NCI-H2196 treated with DMSO at 0.1 percent for 48 hours (cell line): ENCODE measurements around the gene RORC.
"Not testable (repeated sequence)": the region's sequence is repeated elsewhere in the genome, so short reads cannot be mapped to it uniquely, and the experiment has no call there.

Experiments
- DNase-seq: peaks from one replicate; lab custom pipeline; 2025; ENCODE audit not compliant: unreplicated experiment; lab: John Stamatoyannopoulos, UW

Gene RORC

DNA sequence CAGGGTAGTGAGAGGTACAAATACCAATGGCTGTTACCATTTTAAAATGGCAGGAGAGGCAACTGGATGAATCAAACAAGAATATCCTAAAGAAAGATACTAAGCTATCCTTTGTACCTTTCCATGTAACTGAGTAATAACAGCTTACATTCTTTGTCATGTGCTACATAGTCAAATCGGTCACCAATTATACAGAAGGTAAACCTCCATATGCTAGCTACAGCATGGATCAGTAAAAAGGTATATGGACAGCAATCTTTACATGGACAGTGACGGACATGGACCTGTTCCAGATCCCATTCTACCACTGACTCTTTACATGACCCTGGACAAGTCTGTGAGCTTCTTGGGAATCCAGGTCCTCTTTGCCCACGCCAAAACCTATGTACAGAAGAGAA, 54.9 kb downstream of the RORC start:
- no peak for DNase-seq

DNA sequence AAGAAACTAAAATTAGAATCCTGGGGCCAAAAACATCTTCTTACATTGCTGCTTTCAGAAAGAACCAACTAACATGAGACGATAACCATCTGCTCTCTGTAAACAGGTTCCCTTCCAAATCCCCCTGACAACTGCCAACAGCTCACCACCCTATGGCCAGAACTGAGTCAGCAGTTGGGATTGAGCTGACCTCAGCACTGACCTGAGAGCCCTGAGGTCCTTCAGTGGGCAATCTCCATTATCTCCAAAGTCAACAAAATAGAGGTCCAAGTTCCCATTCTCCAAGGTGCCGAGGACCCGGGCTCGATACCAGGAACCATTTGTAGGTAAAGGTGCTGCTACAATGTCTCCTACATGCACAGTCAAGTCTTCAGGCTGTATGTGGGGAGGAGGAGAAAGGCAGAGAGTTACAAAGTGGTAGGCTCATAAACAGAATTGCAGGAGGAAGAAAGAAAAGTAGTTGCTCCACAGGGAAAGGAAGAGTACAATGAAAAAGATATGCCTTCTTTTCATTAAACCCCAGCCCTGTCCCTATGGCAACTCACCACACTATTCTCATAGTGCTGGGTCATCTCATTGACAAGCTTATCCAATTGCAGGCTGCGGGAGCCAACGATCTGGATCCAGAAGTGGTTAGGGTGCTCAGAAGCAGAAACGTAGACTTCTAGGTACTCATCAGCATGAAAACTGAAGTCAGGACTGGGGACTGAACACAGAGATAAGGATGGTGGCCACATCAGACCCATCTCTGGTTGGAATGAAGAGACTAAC, 55.5 kb downstream of the RORC start:
- DNase-seq: no peak

DNA sequence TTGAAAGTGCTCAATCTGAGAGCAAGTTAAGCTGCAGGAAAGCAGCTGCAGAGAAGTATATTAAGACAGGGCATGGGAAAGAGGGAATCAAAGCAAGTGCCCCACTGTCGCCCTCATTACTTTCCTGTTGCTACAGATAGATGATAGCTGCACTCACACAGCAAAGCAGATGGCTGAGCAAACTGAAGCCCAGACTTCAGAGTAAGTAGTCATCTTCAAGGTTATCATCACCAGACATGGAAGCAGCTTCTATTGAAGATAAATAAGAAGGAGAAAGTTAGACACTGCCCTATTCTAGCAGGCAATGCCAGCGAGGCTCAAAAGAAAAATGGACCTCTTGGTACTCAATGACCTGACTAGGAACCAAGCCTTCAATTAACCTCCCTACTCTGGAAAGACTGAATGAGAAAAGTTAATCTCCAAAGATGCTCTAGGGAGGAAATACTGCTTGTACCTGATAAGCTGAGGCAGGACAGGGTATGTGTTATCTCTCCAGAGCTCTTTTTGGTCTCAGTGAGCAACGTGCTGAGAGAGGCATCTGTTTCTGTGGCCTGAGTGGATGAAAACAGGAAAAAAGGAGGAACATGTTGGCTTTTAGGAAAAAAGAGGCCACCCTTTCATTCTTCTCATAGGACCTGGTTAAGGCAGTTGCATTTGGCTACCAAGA, 57.2 kb downstream of the RORC start:
- DNase-seq: no peak

DNA sequence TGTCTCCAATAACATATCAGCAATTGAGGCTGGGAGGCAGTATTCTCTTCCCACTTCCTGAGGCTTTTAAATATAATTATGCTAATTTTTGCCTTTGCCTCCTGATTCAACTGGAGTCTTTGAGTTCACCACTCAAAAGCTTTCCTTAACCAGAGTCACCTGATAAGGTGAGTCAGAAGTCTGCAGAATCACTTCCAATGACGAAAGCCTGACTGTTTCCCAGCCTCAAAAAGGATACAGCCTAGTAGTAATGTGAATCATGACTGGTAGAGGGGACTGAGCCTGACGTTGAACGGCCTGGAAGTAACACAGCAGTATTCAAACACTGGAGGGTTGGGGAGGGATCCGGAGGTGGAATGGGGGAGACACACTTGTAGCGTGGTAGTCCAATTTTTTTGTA, 57.9 kb downstream of the RORC start:
- DNase-seq: no peak

DNA sequence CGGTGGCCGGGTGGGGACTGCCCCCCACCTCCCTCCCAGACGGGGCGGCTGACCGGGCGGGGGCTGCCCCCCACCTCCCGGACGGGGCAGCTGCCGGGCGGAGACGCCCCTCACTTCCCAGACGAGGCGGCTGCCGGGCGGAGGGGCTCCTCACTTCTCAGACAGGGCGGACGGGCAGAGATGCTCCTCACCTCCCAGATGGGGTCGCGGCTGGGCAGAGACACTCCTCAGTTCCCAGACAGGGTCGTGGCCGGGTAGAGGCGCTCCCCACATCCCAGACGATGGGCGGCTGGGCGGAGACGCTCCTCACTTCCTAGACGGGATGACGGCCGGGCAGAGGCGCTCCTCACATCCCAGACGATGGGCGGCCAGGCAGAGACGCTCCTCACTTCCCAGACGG, 62.3 kb downstream of the RORC start:
- not testable (repeated sequence) for DNase-seq

DNA sequence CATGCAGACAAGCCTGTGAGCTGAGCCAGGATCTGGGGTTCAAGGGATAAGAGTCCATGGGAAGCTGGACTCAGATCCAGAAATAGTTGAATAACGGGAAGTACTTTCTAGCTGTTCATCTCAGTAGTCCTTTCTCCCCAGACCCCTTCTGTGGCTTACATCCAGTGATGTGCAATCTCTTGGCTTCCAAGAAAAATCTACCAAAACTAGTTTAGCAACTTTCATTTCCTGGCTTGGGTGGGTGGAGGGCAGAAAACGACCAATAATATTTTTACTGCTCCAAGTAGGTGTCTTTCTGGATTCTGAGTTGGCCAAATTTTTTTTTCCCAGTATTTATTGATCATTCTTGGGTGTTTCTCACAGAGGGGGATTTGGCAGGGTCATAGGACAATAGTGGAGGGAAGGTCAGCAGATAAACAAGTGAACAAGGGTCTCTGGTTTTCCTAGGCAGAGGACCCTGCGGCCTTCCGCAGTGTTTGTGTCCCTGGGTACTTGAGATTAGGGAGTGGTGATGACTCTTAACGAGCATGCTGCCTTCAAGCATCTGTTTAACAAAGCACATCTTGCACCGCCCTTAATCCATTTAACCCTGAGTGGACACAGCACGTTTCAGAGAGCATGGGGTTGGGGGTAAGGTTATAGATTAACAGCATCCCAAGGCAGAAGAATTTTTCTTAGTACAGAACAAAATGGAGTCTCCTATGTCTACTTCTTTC, 63.1 kb downstream of the RORC start:
- not testable (repeated sequence) for DNase-seq

DNA sequence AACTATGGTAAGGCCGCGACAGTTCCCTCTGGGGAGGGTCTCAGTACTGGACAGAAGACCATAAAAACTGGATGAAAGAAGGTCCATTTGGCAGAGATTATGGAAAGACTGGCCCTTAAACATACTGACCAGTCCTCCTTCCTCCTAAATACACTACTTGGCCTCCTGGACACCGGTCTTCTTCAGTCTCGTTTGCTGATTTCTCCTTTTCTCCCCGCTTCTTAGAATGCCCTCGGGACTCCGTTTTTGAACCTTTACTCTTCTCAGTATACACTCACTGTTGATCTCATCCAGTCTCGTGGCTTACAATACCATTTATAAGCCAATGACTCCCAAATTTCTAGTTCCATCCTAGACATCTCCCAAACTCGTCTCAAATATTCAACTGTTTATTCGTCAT, 67.6 kb downstream of the RORC start:
- DNase-seq: no peak

DNA sequence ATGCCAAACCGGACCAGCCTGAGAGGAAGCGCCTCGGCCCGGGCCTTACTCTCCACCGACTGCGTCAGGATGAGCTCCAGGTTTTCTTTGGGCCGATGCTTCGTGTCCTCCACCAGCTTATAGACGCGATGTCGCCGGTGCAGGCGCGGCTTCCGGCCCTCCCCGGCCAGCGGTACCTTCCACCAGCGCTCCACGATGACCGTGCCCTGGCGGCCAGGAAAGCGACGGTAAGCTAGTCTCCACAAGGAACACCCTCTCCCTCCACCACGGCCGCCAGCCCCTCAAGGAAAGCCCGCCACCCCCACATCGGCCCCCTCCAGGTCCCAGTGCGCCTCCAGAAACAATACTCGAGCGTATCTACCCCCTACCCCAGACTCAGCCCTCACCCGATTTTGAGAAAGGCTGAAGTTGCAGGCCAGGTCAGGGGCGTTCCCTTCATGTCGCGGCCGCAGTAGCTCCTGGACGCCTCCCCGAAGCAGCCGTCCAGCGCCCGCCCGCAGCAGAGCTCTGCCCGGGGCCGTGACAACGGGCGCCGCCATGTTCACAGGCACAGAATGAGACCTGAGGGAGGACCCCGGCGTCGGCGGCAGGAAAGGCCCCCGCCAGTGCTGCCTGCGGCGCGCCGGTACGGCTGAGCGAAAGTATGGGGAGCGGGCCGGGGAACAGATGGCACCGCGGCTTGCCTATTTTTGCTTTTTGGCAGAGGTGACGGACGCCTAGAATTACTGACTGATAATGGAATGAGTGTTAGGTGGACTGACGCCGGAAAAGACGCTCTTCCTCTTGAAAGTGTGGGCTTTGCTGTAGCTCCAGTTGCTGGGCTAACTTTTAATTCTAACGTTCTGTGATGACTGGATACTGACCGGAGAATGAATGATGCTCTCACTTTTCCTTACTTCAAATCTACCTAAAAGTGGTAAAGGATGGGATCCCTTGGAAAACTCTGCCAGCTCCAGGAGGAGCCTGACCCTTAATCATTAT, 68.4 kb downstream of the RORC start, which contains the start of gene MRPL9:
MRPL9 (minus strand) TSS at position 556 of the 981 bp plus-strand sequence; CDS start at position 539, 17 bp downstream.
- peak; percentile 65 for DNase-seq

DNA sequence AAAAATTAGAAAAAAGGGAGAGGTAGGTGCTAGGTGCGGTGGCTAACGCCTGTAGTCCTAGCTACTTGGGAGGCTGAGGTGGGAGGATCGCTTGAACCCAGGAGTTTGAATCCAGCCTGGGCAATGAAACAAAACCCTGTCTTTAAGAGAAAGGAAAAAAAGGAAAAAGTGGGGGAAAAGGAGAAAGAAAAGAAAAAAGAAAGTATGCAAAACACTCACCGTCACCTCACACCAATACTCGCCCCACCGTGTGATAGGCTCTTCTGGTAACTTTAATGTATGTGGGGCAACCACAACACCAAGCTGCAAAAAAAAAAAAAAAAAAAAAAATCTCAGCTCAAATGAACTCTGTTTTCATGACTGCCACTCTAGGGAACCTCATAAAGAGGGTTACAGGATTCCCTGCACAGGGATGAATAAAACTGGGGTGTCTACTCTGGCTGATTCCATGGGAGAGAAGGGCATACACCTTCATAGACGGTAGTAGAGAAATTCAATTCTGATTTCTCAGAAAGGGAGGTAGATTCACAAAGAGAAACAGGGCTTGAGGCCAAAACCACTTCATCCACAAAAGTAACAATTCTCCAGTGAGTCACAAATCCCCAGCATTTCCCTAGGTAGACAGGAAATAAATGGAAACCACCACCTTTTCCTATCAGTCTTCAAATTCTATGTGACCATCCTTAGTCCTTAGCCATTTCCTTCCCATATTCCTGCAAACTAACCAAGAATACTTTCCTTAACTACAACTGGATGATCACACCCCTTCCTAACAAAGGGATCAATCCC, 70.8 kb downstream of the RORC start:
- DNase-seq: no peak

DNA sequence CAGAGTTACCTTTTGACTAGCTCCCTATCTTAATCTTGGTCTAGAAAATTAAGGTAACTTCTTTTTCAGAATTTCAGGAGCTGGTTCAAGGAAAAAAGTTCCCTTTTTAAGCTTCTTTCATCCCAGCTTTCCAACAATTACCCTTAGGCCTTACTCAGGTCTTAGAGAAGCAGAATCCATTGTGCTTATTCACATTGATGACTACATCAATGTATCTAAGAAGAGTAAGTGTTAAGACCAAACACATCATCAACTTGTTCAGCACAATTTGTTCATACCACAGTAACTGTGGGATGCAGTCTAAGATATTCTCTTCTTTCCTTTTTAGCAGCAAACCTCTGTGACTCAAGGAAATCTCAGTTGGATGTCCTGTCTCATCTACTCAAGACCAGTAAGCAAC, 72.4 kb downstream of the RORC start:
- DNase-seq: no peak

DNA sequence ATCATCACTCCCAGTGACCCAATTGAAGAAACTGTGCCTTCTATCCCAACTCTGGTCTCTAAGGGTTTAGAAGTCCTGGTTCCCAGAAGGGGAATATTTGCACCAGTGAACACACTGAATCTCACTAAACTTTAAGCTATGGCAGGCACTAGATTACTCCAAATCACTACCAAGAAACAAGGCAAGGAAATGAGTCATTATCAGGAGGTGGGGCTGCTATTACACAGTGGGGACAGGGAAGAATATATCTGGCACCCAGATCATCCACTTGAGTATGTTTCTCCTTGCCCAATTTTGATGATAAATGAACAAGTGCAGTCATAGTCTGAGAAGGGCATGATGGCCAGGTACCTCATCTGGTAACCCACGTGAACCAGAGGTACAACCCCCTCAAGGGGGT, 75.3 kb downstream of the RORC start:
- no peak for DNase-seq
